Left renal pelvis (tissue), 4 donors: ENCODE results near the gene GSTM4. TPM values are rescaled to one million over a fixed set of nuclear protein-coding genes. Genes with fewer than 3 reads are reported as not detected.
A peak's percentile ranks its signal among the peaks of the same experiment; 100 is the strongest.

ENCODE experiments used
- DNase-seq, 4 donors: peaks; one replicate each; pipeline ENCODE4 v3.0.0-alpha.2; 2013; ENCODE audit warnings: low read depth in 4 of 4, low spot score in 3 of 4
- polyA plus RNA-seq, 4 donors: library from polyadenylated mRNA; unstranded; fragments of 120-200 nt; gene quantifications; one replicate each; pipeline ENCODE4 v1.2.1, GENCODE V29; 2013; ENCODE audit not compliant: insufficient read length in 4 of 4

GSTM4 gene
- polyA plus RNA-seq: 10 to 100 TPM; 30.7 to 70.5 (median 57.7) TPM

DNA sequence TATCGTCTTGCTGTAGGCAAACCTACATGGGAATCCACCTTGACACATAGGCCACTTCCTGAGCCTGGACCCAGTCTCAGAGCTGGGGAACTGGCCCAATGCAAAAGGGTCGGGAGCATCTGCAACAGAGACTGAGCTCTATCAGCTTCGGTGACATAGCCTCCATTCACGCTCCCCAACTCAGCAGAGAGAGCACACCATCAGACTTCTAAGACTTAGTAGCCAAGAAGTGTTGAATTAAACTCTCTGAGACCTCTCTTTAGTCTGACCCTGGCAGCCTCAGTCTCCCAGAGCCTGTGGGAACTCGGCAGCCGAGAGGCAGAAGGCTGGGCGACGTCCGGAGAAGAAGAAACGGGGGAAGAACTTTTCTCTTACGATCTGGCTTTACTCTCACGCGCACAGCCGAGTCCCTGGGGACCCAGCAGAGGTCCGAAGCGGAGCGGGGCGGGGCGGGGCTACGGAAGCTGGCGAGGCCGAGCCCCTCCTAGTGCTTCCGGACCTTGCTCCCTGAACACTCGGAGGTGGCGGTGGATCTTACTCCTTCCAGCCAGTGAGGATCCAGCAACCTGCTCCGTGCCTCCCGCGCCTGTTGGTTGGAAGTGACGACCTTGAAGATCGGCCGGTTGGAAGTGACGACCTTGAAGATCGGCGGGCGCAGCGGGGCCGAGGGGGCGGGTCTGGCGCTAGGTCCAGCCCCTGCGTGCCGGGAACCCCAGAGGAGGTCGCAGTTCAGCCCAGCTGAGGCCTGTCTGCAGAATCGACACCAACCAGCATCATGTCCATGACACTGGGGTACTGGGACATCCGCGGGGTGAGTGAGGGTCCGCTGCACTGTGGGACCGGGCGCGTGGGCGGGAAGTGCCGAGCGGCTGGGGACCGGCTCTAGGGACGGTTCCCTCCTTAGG lies at the start of gene GSTM4:
GSTM4 (plus strand) TSS at position 485 of the 905 bp plus-strand sequence; CDS start at position 776, 291 bp downstream.
- DNase-seq: peak in 2 of 4 donors; percentile 64 to 69

DNA sequence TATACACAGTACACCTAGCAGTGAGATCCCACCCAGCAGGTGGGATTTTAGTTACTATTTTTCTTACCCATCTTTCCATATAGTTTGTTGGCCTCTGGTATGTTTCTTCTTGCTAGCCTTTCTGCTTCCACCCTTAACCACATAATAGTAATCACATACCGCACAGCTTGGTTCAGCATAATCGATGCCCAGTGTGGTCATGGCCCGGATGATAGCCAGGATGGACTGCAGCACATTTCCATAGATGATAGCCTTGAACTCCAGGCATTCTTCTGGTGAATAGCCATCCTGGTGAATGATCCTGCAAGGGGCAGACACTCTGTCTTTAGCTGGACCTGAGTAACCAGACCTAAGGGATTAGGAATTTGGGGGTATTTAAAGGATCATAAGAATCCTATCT lies 46.0 kb upstream of the GSTM4 start:
- DNase-seq: no peak

DNA sequence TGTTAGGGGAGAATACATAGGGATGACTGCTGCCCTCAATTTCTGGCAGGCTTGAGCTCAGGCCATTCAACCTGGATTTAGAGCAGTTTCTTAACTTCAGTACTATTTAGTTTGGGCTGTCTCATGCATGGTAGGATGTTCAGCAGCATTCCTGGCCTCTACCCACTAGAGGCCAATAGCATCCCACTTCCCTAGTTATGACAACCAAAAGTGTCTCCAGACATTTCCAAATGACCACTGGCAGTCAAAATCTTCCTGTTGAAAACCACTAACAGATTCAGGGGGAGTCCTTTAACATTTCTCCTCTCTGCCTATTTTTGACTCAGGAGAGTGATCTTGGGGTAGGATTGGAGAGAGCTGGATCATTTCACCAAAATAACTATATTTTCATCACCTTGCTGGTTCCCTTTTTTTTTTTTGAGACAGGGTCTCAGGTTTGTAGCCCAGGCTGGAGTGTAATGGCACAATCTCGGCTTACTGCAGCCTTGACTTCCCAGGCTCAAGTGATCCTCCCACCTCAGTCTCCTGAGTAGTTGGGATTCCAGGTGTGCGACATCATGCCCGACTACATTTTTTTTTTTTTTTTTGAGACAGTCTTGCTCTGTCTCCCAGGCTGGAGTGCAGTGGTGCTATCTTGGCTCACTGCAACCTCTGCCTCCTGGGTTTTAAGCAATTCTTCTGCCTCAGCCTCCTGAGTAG lies 45.1 kb upstream of the GSTM4 start:
- no peak for DNase-seq

DNA sequence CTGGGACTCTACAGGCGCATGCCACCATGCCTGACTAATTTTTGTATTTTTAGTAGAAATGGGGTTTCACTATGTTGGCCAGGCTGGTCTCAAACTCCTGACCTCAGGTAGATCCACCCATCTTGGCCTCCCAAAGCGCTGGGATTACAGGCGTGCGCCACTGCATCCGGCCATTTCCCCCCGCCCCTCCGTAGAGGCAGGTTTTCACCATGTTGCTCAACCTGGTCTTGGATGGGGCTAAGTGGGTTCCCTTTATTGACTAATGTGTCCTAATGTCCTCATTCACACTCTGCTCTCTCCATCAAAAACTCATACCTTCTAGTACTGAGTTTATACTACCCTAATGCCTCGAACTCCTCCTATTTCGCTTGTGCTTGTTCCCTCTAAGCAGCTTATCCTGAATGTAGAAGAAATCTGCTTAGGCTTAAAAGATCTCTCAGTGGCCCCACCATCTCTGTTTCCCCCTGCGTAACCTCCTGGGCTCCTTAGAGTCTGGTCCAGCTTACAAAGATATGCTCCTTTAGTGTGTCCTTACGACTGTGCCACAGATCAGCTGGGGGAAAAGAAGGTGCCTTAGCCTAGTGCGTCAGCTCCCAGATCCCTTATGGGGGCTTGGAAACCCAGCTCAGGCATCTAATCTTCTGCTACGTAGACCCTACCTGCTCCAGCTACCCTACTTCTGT lies 44.5 kb upstream of the GSTM4 start:
- DNase-seq: no peak

DNA sequence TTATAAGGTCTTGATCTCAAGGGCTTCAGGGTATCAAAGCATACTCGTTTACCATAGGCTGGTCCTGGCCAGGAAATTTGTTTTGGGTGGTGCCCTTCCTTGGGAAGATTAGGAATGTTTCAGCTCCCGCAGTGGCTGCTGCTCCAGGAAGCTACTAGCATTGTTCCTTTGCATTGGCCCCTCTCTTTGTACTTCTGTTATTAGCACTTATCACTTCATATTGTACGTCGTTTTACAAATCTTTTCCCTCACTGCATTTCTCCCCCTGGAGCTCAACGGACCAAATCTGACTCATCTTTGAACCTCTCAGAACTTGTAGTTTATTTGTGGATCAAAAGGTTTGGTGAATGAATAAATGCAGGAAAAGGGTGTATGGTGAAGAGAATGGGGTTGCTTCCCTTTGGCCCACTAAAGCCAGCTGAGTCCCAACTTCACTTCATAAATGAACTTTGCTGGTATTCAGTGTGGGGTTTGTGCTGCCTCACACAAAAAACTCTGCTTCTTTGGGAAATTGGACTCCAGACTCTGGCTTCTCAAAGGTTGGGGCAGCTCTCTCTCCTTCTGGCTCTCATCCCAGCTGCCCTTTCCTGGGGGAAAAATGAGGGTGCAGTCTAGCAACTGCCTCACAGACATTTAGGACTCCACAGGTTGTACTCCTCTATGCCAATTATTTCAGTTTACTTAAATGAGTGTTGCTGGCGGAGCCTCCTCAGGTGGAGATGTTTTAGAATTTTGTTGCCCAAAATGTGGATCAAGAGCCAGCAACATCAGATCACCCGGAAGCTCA lies 42.3 kb upstream of the GSTM4 start:
- DNase-seq: no peak

DNA sequence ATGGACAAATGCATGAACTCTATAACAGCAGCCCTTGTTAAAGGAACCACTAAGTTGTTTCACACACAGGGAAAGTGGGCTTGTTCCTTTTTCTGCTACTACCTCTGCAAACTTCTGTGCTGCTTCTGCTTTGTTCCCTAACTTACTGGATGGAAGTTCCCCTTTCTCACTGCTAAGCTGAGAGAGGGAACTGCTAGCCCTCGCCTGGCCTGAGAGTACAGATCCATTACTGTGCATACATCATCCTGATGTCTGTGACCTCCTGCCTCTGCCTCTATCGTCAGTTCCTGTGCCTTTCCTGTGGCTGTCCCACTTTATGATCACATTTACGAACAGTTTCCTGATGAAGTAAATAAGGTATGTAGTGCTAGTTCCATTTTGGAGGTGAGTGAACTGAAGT lies 40.0 kb upstream of the GSTM4 start:
- DNase-seq: no peak

DNA sequence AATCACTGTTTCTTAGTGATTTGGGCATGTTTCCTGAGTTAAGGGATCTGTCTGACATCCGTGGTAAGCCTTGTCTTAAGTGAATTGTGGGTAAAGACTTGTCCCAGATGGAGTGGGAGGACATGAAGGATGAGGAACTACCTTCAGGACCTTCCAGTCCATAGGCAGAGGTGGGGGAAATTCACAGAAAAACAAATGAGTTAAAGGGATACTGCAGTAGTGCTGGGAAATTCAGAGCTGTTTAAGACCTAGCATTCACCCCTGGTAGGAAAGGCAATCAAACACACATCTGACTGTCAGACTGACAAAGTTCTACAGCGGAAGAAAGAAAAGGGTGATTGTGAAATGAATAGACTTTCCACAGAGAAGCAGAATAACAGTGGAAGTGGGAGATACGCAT lies 39.5 kb upstream of the GSTM4 start:
- no peak for DNase-seq

DNA sequence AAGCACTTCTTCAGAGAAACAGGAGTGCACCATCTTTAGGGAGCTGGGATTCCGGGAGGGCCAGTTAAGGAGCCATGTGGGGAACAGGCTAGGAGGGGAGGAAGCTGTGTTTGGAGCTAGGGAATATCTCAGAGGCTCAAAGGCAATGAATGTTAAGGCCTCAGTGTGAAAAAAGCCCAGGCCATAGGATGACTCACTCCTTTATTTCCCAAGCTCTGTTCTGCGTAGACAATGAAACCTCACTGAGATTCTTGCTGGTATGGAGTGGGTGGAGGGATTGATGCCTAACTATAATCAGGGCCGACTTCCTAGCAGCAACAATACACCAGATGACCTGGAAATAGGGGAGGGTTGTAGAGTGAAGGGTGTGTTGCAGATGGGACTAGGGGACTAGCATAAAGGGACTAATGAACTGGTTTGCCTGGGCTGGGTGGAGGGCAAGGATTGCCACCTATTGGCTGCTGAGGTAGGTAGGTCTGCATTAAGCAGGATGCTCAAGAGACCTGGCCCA lies 38.6 kb upstream of the GSTM4 start:
- no peak for DNase-seq

DNA sequence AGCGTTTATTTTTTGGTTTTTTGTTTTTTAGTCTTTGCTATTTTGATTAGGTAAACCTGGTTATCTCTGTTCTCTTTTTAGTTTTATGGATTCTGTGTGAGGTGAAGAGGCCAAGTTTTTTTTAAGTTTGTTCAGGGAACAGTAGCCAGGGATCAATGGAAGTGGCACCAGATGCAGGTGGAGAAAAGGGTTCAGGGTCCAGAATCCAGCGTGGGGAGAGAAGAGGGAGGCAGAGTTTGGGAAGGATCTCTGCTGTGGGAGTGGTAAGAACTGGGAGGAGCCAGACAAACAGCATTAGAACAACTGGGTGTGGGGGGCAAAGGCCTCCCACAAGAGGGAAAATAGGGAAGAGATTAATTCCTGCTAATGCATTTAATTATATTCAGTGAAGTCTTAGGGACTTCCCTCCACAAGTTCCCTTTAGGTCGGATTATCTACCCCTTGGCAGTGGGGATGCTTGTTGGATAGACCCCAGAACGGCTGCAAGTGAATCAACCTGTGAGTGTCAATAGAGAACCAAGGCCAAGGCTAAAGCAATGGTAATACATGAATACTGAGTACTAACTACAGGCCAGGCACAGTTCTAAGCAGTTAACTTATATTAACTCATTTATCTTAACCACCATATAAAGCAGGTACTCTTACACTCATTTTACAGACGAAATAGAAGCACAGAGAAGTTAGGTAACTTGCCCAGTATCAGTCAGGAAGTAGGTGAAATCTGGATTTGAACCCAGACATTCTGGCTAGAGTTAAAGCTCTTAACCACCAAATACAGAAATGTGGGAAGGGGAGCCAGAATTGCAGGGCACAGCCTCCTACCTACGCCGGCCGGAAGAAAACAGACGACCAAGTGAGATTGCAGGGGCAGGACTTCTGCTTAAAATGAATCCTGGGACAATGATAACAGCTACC lies 37.0 kb upstream of the GSTM4 start:
- no peak for DNase-seq

DNA sequence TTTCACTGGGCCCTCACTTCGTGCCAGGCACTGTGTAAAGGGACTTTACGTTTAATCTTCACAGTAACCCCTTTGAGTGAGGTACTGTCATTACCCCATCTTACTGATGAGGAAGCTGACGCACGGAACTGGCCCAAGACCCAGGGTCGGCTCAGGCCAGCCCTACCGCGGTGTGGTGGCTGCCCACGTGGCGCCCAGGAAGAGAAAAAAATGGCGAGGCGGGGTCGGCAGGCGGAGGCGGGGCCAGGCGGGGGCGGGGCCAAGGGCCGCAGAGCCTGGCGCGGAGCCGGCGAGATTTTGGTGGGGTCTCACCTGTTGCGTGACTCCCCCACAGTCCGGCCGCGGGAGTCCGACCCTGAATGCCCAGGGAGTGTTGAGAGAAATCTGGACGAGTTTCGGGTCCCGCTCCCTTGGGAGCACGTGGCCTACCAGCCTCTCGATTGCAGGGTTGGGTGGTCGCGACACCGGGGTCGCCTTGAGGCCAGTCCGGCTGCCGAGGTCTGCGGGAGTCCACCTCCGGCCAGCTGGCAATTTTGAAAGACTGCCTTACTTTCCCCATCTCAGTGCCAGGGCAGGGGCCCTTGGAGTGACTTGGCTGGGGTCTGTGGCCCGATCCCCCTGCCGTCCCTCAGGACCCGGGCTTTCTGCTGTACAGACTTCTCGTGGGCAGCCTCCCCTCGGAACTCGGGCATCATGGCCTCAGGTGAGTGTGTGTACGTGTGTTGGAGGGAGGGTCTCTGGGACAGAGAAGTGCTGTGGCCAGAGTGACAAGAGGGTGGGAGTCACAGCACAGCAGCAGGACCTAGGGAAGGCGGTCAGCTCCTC lies 36.1 kb upstream of the GSTM4 start, which contains the start of the genes AMPD2 and GNAT2:
AMPD2 (plus strand) TSS at position 262 of the 825 bp plus-strand sequence. CDS start 1,339 bp downstream, outside the sequence.
GNAT2 (minus strand) TSS at position 41 of the 825 bp plus-strand sequence. CDS start 6,746 bp downstream, outside the sequence.
- DNase-seq: no peak

DNA sequence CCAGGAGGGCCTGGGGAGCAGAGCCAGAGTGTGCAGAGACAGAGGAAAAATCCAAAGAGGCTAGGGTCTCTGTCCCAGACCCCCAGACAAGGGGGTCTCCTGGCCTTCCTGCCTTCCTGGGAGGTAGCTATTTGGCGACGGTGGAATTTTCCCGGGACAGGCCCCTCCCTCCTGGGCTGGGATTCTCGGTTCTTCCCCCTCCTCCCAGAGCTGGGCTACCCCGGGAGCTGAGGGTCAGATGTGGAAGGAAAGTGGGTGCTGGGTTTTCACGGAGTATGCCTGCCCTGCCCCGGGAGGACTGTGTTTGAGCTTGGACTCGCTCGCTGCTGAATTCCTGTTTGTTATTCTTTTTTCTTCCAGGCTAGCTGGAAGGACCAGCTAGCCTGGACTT lies 35.5 kb upstream of the GSTM4 start:
- DNase-seq: no peak

DNA sequence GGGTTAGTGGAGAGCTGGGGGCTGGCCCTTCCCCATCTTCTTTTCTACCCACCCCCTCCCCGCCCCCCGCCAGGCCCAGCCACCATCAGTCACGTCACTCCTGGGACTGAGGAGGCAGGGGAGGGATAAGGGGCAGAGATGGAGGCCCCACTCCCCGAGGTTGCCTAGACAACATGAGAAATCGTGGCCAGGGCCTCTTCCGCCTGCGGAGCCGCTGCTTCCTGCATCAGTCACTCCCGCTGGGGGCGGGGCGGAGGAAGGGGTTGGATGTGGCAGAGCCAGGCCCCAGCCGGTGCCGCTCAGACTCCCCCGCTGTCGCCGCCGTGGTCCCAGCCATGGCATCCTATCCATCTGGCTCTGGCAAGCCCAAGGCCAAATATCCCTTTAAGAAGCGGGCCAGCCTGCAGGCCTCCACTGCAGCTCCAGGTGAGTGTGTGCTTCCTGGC lies 35.0 kb upstream of the GSTM4 start:
- DNase-seq: peak; percentile 74 to 85 (median 78)

DNA sequence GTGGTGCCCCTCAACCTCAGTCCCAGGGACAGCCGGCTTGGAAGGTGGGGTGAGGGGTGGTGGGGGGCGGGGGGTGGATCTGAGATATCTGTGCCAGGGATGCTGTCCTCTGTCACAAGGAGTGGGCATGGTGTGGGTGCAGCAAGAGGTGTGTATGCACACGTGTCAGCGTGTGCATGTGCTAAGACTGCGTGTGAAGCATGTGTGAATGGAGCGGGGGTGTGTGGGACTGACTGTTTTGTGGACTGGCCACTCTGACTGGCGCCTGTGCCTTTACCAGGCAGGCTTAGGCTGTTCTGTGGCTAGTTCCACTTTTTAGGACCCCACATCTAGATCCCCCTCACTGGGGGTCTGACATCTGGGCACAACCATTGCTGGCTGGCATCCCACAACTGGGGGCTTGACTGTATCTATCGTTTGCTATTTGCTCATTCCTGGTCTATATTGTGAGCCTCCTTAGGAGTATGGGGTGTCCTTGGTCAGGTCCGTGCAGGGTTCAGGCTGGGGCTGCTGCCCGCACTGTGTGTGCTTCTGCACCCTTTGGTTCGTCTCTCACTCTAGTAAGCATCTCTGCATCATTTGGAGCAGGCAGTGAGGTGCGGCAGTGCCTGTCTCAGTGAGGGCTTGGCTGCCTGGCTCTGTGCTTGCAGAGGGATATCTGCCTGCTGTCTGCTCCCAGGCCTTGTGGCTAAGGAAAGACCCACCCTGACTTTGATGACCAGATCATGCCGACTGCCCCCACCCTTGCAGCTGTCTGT lies 34.3 kb upstream of the GSTM4 start:
- DNase-seq: no peak

DNA sequence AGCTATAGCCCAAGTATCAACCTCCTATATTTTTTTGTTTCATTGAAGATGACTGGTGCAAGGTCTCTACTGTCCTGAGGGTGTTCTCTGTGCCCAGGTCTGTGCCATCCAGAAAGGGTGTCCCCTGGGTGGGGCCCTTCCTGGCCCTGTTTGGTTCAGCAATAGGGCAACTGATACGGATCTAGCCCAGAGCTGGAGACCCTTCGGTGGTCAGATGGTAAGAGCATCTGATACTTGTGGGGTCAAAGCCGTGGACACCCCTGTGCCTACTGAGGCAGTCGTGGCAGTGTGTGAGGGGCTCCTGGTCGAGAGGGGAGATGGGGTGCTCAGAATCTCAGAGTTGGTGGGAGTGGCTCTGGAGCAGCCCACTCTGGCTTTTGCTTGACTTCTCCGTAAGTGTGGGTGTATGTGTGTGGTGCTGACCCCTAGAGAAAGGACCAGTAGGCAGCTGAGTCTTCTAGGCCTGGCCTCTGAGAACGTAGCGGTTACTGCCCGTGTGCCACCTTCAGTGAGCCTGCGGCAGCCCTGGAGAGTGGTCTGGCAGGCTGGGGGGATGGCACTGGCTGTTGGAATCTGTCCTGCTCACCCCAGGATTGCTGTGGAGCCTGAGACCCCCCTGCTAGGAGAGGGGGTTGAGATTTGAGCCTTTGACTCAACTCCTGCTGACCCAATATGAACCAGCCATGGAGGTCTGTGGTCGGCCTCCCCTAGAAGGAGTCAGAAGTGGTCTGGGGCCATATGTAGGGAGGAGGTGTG lies 33.6 kb upstream of the GSTM4 start:
- DNase-seq: no peak

DNA sequence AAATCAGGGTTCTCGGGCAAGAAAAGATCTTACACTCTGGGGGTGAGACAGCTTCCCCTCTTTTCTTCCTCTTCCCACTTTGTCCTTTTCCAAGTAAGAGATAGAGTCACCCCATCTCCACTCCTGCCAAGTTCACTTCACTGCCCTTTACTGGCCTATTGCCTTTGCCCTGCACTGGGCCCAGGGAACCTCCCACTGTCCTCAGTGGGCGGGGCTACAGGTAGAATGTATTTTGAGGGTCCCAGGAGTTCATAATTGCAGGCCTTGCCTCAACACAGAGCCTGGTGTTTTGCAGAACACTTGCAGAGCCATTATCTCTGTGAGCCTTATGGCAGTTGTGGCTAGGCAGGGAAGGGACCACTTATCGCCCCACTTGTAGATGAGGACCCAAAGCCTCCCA lies 33.0 kb upstream of the GSTM4 start:
- DNase-seq: no peak

DNA sequence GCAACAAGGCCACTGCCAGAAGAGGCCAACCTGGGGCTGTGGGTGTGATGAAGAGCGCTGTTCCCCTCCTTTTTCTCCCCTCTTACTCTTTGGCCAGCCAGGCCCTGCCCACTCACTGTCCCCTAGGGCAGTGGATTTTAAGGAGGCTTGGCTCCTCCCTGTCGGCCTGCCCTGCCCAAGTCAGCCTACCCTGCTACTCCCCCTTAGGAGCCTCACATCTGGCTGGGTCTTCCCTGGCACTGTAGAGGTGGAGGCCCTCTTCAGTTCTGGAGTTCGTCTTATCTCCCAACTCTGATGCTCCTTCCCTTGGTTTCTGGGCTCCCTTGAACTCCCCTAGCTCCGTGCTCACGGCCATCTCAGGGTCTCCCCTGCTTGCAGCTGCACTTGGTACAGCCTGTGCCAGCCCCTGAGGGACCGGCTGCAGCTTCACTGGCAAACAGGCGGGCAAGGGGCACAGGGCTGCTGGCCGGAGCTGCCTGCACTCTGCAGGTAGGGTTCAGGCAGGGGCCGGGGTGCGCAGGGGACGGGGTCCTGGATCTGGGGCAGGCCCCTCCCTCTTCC lies 32.2 kb upstream of the GSTM4 start:
- DNase-seq: no peak
